Gastroesophageal sphincter (tissue), 3 donors: ENCODE results near the gene KIAA1217.

Source experiments
- POLR2A ChIP-seq, 2 donors: fragments of 450-650 bp; IDR thresholded peaks; one replicate each; pipeline ENCODE4 v1.6.1; 2017; ENCODE audit warnings: antibody characterized with exemption in 2 of 2, mild to moderate bottlenecking in 2 of 2, moderate library complexity in 1 of 2
- TF ChIP-seq, protein P1 (sequence below), 4 experiments: fragments of 200-600 bp in 2 of 4; fragments of 450-650 bp in 2 of 4; sonication (generic) in 1 of 4; IDR thresholded peaks; one replicate each; pipeline ENCODE4 v1.5.1; 2017 to 2019; ENCODE audit warnings: antibody characterized with exemption in 4 of 4, mild to moderate bottlenecking in 2 of 4, moderate library complexity in 2 of 4

DNA sequence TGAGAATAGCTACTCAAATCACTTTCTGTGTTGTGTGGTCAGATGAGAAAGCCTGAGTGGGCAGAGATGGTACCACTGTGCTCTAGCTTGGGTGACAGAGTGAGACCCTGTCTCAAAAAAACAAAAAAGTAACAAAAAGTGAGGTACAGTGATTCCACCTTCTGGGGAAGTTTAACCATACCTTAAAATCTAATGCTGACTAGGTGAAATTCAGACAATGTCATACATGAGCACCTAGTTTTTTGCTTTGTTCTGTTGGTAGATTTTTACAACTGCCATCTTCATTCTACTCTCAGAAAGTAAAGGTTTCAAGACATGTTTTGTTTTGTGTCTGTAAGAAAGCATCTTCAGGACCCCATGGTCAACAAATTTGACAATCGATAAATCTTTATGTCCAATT is 370.5 kb downstream of the KIAA1217 start:
- TF ChIP-seq POLR2A (IDR thresholded peaks at IDR 0.05) = no peak
- TF ChIP-seq, protein P1, sequence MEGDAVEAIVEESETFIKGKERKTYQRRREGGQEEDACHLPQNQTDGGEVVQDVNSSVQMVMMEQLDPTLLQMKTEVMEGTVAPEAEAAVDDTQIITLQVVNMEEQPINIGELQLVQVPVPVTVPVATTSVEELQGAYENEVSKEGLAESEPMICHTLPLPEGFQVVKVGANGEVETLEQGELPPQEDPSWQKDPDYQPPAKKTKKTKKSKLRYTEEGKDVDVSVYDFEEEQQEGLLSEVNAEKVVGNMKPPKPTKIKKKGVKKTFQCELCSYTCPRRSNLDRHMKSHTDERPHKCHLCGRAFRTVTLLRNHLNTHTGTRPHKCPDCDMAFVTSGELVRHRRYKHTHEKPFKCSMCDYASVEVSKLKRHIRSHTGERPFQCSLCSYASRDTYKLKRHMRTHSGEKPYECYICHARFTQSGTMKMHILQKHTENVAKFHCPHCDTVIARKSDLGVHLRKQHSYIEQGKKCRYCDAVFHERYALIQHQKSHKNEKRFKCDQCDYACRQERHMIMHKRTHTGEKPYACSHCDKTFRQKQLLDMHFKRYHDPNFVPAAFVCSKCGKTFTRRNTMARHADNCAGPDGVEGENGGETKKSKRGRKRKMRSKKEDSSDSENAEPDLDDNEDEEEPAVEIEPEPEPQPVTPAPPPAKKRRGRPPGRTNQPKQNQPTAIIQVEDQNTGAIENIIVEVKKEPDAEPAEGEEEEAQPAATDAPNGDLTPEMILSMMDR (IDR thresholded peaks at IDR 0.05) = no peak
